Activated CD4-positive, CD25-positive, alpha-beta regulatory T cell treated with anti-CD3 and anti-CD28 coated beads, Interleukin-2, amount 50 U/mL, for 24 hours (primary cell): ENCODE data around the gene UHRF2.
"Not testable (repeated sequence)": the region's sequence is repeated elsewhere in the genome, so short reads cannot be mapped to it uniquely, and the experiment has no call there.

Source experiments
- ATAC-seq, 2 donors: fragments of 150-1000 bp; cut with Tn5 transposase; one replicate each; pipeline ENCODE4 v1.10.0; 2021; ENCODE audit warnings: mild to moderate bottlenecking in 1 of 2, moderate library complexity in 1 of 2

Gene UHRF2

DNA sequence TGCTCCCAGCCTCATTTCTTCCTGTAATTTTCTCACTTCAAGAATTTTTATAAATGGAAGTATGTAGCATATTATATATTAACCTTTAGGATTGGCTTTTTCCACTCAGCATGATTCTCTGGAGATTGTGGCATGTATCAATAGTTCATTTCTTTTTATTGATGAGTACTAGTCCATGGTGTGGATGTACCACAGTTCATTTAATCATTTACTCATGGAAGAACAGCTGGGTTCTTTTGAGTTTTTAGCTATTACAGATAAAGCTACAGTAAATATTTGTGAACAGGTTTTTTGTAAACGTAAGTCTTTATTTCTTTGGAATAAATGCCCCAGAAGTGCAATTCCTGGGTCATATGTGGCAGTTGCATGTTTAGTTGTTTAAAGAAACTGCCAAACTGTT lies 76.1 kb downstream of the UHRF2 start:
- ATAC-seq: no peak

DNA sequence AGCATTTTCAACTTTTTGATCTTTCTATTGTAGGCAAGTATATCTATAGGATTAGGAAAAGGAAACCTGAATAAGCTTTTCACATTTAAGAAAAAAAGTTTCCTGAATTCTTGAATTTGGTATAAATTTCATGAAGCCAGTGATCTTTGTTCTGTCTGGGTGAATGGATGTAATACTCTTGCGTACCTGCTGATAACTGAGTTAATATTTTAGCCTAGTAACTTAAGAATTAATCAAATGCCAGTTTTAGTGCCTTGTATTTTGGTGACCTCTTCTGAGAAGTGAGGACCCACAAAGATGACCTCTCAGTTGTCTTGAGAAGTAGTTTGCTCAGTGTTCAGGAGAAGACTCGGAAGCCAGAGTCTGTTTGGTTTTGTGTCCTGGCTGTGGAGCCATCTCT lies 77.9 kb downstream of the UHRF2 start:
- no peak for ATAC-seq

DNA sequence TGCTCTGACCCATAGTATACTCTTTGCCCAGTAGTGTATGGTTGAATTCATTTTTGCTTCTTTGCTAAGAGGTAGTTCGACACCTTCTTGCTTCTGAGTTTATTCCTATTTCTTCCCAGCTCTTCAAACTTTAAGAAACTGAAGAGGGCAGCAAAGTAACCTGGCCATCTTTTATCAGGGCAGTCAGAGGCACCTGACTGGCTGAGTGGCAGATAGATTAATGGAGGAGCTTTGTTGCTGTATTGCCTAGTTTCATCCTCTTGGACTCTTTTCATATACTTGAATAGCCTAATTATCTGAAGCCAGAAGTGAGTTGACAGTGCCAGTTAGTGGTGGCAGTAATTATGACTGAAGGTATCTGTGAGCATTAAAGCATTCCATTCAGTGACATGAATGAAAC lies 82.5 kb downstream of the UHRF2 start:
- no peak for ATAC-seq

DNA sequence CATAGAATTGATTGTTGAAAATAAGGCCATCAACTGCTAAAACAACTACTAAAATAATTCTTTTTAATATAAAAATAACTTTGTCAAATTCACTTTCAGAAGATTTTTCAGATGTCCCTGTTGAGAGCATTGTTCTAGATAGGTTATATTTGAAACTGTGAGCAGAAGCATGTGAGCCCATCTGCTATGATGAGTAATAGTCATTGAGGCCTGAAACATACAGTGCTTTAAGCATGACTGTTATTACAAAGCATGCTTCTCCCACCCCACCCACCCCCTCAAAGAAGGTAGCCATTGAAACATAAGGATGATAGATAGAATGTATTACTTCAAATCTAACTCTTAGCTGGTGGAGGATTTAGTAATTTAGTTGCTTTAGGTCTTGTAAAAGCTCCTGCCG lies 86.0 kb downstream of the UHRF2 start:
- ATAC-seq: peak in 1 of 2 donors; percentile 58

DNA sequence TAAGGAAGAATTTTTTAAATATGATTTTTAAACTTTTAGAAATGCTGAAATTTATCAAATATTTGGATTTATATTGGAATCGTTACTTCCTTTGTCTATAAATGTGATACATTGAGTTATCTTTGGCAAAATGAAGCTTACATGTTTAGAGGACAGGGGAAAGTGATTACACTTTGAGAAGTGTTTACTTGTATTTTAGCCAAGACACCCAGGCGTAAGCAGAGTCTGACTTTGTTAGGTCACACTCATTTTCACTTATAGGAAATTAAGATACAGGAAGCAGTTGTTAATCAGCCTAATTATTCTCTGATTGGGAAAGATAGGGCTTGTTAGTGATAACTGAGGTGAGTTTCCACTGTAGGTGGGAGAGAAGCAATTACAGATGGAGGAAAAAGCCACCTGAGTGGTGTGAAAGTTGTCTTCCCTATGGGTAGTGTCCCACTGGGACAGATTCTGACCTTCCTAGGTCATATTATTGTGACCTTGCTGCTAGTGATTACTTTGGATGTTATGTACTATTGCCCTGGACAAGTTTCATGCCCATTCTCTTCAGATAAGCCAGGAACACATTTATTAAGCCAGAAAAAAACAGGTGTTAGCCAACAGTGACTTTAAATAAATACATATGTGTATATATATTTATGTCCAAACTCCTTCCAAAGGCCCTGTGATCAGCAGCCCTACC lies 88.7 kb downstream of the UHRF2 start:
- ATAC-seq: no peak

DNA sequence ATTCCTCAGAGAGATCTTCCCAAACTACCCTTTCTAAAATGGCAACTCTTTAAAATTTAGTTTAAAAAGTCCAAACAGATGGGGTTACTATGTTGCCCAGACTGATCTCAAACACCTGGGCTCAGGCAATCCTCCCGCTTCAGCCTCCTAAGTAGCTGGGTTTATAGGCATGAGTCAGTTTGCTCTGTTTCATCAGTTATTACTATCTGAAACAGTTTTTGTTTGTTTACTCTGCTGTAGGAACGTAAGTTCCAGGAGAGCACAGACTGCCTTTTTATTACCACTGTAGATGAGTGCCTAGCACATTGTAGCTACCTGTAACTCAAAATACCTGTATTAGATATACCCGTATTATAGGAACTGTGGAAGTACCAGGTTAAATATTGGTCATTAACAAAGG lies 89.4 kb downstream of the UHRF2 start:
- ATAC-seq: no peak

DNA sequence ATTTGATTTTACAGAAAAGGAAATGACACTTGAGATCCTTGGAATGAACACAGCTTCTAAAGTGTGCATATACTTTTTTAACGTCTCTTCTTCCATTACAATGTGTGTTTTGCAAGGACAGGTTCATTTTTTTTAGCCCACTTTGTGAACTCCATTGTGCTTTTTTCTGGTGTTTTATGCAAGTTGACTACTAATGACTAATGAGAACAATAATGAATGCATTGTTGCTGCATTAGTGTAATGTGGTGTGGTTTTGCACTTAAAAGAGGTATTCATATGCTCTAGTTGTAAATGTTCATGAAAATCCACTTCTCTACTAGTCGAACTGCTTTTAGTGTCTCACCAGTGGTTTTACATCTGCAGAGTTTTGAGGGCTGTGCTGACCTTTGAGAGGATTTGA lies 93.6 kb downstream of the UHRF2 start:
- ATAC-seq: no peak

DNA sequence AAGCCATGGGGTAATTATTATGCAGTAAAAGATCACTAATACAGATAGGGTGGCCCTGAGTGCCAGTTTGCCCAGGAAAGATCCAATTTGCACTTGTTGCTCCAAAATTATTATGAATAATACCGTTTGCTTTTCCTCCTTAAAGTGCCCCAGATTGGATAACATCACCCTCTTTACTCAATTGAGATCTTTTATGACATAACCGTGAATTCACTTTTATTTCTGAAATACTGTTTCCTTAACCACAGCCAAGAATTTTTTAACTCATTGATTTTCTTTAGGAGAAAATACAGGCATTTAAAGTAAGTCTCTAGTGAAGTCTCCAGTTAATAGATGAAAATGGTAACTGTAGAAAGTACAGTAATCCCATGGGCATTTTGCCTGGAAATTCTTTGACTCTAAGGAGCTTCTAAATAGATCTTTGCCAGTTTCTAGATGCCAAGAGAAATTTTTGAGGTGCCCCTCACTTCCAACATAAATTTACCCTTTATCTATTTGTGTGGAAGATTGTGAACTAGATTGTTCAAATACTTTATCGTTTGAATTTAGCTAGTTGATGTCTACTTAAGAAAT lies 99.2 kb downstream of the UHRF2 start:
- ATAC-seq: no peak

DNA sequence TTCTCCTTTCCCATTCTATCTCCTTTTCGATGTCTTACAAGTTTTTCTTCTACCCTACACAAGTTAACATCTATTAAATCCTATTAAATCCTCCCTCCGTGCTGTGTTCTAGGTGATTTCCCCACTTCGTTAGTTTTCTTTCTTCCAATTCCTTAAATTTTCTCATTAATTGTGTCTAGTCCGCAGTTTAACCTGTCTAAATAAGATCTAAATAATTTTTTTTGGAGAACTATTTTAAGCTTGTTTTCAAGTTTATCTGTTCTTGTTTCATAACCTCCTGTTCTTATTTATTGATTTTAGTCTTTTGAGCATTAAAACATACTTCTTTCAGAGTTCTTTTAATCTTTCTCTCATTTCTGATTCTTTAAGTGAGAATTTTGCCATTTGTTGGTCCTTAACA lies 109.3 kb downstream of the UHRF2 start:
- ATAC-seq: no peak

DNA sequence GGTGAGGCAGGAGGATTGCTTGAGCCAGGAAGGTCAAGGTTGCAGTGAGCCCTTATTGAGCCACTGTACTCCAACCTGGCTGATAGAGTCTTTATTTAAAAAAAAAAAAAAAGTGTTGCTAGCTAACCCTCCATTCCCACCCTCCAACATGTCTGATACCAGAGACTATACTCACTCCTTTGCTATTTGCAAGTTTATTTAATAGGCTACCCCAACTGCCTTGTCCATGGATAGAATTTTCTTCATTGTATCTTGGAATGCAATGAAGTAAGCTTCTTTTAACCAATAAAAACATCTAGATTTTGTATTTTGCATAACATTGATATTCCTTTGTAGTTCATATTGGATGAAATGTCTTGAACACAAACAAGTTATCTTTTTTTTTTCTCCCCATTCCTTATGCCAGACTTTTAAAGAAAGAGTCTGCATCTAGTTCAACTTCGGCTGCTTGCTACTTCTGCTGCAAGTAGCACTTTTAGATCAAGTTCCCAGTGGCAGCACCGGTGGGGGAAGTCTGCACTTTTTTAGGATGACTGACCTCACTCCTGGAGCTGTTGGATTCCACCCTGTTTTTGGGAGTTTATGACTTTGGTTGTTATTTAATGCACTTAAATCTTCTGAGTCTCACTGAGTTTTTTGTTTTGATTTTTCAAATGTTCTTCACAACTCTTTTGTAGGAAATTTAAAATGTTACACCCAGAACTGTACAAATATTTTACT lies 112.5 kb downstream of the UHRF2 start:
- no peak for ATAC-seq

DNA sequence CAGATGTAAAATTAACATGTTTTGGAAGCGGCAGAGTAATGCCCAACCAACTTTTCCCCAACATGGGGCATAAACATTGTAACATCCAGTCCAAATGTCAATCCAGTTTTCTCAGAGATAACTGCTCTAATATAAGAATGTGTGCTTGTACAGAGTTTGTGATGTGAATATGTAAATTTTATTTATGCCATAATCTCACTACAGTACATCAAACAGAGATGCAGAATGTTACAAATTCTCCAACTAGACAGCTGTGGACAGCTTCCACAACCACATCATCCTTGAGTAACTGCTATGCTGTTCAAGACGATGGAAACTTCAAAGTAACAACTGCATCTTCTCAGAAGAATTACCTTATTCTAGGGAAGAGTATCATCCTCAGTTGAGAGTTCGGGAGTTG lies 122.6 kb downstream of the UHRF2 start:
- ATAC-seq: no peak

DNA sequence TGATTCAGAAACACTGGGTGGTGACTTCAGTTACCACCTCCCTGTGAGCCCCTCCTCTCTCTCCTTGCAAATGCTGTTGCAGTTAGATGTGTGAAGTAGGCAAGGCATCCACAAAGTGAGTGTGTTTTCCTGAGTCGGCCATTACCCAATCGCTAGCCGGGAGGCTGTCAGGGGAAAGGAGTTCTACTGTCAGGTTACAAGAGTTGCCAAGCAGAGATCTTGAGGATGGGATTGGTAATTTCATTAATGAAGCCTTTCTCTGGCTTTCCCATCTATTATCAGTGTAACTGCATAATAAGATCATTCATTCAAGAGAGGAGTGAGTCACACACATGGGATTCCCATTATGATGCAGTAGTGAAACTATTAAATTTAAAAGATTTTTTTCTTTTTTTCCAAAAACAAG lies 125.7 kb downstream of the UHRF2 start:
- no peak for ATAC-seq

DNA sequence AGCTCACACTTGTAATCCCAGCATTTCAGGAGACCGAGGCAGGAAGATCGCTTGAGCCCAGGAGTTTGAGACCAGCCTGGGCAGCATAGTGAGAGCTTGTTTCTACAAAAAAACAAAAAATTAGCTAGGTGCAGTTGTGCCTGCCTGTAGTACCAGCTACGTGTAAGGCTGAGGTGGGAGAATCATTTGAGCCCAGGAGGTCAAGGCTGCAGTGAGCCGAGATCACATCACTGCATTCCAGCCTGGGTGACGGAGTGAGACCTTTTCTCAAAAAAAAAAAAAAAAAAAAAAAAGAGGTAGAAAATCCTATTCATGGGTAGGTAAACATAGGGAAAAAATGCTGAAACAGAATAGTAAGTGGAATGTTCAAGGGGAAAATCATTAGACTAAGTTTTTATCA lies 129.6 kb downstream of the UHRF2 start:
- ATAC-seq: not testable (repeated sequence)

DNA sequence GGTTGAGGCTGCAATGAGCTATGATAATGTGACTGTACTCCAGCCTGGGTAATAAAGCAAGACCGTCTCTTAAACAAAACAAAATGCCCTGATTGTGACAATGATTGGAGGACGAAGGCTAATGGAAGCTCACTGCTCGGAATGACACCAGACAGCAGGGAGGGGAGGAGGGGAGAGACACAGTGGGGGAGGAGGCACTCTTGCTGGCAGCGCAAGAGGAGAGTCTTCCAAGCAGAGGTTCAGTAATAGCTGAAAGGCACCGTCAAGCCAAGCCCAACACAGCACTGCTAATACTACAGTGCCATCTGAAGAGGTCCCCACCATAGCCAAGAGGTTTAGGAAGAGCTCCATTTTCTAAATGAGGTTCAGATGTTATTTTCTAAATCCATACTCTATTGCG lies 130.2 kb downstream of the UHRF2 start:
- ATAC-seq: no peak

DNA sequence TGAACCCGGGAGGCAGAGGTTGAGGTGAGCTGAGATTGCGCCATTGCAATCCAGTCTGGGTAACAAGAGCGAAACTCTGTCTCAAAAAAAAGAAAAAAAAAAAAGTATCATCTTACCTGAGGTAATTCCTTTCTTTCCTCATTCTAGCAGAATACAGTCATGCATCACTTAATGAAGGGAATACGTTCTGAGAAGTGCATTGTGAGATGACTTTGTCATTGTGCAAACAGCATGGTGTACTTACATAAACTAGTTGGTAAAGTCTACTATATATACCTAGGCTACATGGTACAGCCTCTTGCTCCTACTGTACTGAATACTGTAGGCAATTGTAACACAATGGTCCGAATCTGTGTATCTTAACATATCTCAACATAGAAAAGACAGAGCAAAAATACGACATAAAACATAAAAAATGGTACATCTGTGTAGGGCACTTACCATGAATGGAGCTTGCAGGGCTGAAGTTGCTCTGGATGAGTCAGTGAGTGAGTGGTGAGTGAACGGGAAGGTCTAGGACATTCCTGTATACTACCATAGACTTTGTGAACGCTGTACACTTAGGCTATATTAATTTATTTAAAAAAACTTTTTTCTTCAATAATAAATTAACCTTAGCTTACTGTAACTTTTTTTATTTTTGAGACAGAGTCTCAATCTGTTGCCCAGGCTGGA lies 132.2 kb downstream of the UHRF2 start:
- no peak for ATAC-seq

DNA sequence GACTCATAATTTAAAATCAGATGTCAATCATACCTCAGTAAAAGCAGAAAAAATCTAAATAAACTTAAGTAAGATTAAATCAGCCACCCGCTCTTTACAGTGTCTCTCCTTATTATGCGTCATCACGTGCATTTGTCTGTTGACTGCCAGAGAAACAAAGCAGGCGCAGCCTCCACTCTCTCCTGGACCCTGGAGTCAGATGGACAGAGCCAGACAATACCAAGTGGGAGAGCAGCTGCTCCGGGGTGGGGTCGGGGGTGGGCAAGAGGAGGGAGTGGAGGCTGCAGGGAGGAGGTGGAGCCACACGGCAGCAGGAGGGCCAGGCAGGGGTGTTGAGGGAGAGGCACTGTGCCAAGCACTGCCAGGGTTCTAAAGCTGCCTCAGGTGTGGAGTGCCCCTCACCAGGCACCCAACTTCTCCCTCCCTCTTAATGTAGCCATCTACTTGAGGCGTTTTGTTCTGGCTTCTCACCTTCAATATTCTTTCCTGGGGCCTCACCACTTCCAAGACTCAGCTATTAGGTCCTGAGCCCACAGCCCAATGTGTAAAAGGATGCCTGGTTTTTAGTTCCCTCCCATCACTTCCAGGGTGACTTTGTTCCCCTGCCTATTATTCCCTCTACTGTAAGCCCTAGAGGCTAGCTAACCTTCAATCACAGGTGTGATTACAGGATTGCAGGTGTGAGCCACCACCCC lies 136.3 kb downstream of the UHRF2 start:
- ATAC-seq: no peak

DNA sequence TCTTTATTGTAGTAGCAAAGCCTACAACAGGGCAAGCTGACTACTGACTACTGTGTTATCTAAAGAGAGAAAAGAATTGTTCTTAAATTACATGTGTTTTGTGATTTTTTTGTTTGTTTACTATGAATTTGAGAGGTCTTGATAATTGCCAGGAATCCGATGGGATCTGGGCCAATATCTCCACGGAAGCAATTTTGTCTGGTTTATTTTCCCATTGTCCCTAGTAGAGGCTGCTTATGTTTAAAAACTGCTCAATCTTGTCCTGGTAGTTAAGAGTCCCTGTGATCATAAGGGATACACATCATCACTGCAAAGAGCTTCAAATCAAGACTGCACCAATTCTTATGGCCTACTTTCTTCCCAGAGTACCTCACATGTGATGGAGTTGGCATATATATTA lies 138.1 kb downstream of the UHRF2 start:
- ATAC-seq: no peak

DNA sequence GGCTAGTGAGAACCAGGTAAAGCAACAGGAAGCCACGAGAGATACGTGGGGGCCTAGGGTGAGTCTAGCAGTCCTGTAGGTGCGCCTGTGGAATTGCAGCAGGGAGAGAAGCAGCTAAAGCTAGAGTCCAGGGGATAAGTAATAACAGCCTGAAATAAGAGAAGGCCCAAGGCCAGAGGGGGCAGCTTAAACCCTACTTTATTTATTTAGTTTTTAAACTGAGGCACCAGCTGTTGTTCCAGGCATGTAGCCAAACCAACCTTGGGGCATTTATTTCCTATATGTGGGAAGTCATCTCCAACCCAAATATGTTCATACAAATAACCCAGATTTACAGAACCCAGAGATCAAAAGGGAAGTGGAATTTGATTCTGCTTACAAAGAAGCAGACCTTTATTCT lies 139.0 kb downstream of the UHRF2 start:
- no peak for ATAC-seq

DNA sequence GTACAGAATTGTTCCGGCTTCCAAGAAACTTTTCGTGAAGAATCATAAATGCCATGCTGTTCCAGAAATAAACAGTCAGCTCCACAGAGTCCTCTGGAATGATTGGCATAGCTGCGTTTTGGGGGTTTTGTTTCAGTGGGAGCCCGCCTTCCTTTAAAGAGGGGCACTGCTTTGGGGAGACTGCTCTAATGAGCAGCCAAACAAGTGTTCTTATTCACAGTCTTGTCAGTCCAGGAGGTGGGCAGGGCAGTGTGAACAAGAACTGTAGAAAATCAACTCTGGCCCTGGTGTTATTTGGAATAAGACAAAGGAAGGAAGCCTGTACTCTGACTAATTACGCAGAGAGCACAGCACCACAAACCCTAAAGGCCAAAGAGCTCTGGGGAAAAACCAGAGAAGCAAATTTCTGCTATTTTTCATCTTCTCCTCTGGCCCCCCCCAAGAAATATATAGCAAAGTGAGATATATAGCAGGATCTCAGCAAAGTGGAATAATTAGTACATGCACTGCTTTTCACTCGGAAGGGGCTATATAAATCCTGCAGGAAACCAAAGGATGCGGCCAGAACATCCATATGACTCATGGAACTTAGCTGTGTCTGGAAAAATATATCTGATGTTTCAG lies 139.6 kb downstream of the UHRF2 start:
- ATAC-seq: no peak

DNA sequence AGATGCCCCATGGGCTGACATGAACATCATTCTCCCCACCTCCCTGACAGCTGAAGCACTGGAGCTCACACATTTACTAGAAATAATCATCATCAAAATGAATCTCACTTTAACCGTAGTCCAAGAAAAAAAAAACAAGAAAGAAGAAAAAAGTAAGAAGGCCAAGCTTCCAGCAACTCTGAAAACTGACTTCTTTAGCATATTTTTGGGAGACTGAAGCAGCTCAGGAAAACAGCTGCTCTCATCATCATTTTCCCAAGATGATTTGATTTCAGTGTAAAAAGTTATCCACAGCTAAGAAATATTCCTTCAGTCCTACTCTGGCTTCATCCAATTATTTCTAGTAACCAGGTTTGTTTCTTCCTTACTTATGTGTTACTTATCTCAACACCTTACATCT lies 140.9 kb downstream of the UHRF2 start:
- ATAC-seq: no peak
